ENCODE results near the gene DCST2.

Gene DCST2

GRCh38 chr1:155029513-155030242 lies 3.9 kb downstream of the DCST2 start:
- no peak for TF ChIP-seq CTCF (IDR thresholded peaks at IDR 0.05; ENCODE audit: low read depth, low read length)
- DNase-seq: no peak
- no peaks in the 10 kb centered on the region for H3K9me3 ChIP-seq
- H3K4me1 ChIP-seq: no peaks in the 10 kb centered on the region
- H3K4me3 ChIP-seq (ENCODE audit: low read depth, low read length): no peak overlapping the region
- no peaks in the 10 kb centered on the region for H3K36me3 ChIP-seq
- H3K27me3 ChIP-seq: no peaks in the 10 kb centered on the region

GRCh38 chr1:155026588-155026987 lies 7.0 kb downstream of the DCST2 start:
- Histone ChIP-seq H3K4me3 (ENCODE audit: low read depth, low read length) (no peak overlapping the region), H3K36me3 (no peaks in the 10 kb centered on the region), H3K9me3 (no peaks in the 10 kb centered on the region), H3K4me1 (no peaks in the 10 kb centered on the region), H3K27me3 (no peaks in the 10 kb centered on the region)
- TF ChIP-seq CTCF (IDR thresholded peaks at IDR 0.05; ENCODE audit: low read depth, low read length): no peak
- DNase-seq: no peak

GRCh38 chr1:155026154-155026553 lies 7.4 kb downstream of the DCST2 start:
- TF ChIP-seq CTCF (IDR thresholded peaks at IDR 0.05; ENCODE audit: low read depth, low read length): no peak
- Histone ChIP-seq H3K9me3 (no peaks in the 10 kb centered on the region), H3K4me1 (no peaks in the 10 kb centered on the region), H3K36me3 (no peaks in the 10 kb centered on the region), H3K4me3 (ENCODE audit: low read depth, low read length) (no peak overlapping the region), H3K27me3 (no peaks in the 10 kb centered on the region)
- DNase-seq: no peak

- DNase-seq: no peak
- Histone ChIP-seq H3K9me3 (no peaks in the 10 kb centered on the region), H3K36me3 (no peaks in the 10 kb centered on the region), H3K4me1 (no peaks in the 10 kb centered on the region), H3K4me3 (ENCODE audit: low read depth, low read length) (no peak overlapping the region), H3K27me3 (no peaks in the 10 kb centered on the region)
- no peak for TF ChIP-seq CTCF (IDR thresholded peaks at IDR 0.05; ENCODE audit: low read depth, low read length)
Measured at GRCh38 chr1:155024315-155024714, 9.3 kb downstream of the DCST2 start.

GRCh38 chr1:155023627-155024026 lies 10.0 kb downstream of the DCST2 start:
- H3K36me3 ChIP-seq: no peaks in the 10 kb centered on the region
- H3K27me3 ChIP-seq: no peaks in the 10 kb centered on the region
- H3K4me3 ChIP-seq (ENCODE audit: low read depth, low read length): no peak overlapping the region
- TF ChIP-seq CTCF (IDR thresholded peaks at IDR 0.05; ENCODE audit: low read depth, low read length): no peak
- no peak for DNase-seq
- no peaks in the 10 kb centered on the region for H3K9me3 ChIP-seq
- no peaks in the 10 kb centered on the region for H3K4me1 ChIP-seq

GRCh38 chr1:155022927-155023236 lies 10.7 kb downstream of the DCST2 start:
- Histone ChIP-seq H3K4me1 (peaks cover 2% of the 10 kb centered on the region; the same call in 1 of the 2 replicates), H3K4me3 (ENCODE audit: low read depth, low read length) (no peak overlapping the region), H3K36me3 (no peaks in the 10 kb centered on the region), H3K9me3 (no peaks in the 10 kb centered on the region), H3K27me3 (no peaks in the 10 kb centered on the region)
- no peak for TF ChIP-seq CTCF (IDR thresholded peaks at IDR 0.05; ENCODE audit: low read depth, low read length)
- DNase-seq: no peak

All from BE2C (cell line).